HG03095 (cell line): Measurements from ENCODE around the gene FBXL7.

Experiments
- ATAC-seq: cut with Tn5 transposase; IDR thresholded peaks from one replicate; pipeline ENCODE4 v1.9.1; 2021; ENCODE audit warnings: moderate library complexity; ENCODE audit not compliant: unreplicated experiment

The FBXL7 gene

GRCh38 chr5:15702102-15702501 is 202.1 kb downstream of the FBXL7 start:
- ATAC-seq = no peak

- no peak for ATAC-seq
Measured at GRCh38 chr5:15703901-15704300, 203.9 kb downstream of the FBXL7 start.

- no peak for ATAC-seq
Measured at GRCh38 chr5:15704397-15704947, 204.5 kb downstream of the FBXL7 start.

- no peak for ATAC-seq
Measured at GRCh38 chr5:15707631-15708030, 207.7 kb downstream of the FBXL7 start.

- ATAC-seq = no peak
Measured at GRCh38 chr5:15711892-15712291, 211.9 kb downstream of the FBXL7 start.

- no peak for ATAC-seq
Measured at GRCh38 chr5:15715535-15715934, 215.6 kb downstream of the FBXL7 start.

- ATAC-seq = no peak
Measured at GRCh38 chr5:15715967-15716366, 216.0 kb downstream of the FBXL7 start.

GRCh38 chr5:15717001-15717400 is 217.0 kb downstream of the FBXL7 start:
- no peak for ATAC-seq

GRCh38 chr5:15718421-15719179 is 218.6 kb downstream of the FBXL7 start:
- no peak for ATAC-seq

- ATAC-seq = no peak
Measured at GRCh38 chr5:15719784-15720183, 219.8 kb downstream of the FBXL7 start.

GRCh38 chr5:15720515-15720914 is 220.5 kb downstream of the FBXL7 start:
- no peak for ATAC-seq

- no peak for ATAC-seq
Measured at GRCh38 chr5:15722305-15722704, 222.3 kb downstream of the FBXL7 start.

GRCh38 chr5:15727375-15727774 is 227.4 kb downstream of the FBXL7 start:
- ATAC-seq = no peak

GRCh38 chr5:15728811-15729210 is 228.8 kb downstream of the FBXL7 start:
- no peak for ATAC-seq

- ATAC-seq = no peak
Measured at GRCh38 chr5:15731699-15732098, 231.7 kb downstream of the FBXL7 start.

GRCh38 chr5:15734058-15734457 is 234.1 kb downstream of the FBXL7 start:
- ATAC-seq = no peak

- ATAC-seq = no peak
Measured at GRCh38 chr5:15737036-15737821, 237.2 kb downstream of the FBXL7 start.

- ATAC-seq = no peak
Measured at GRCh38 chr5:15737871-15738664, 238.1 kb downstream of the FBXL7 start.

GRCh38 chr5:15740383-15740782 is 240.4 kb downstream of the FBXL7 start:
- no peak for ATAC-seq

GRCh38 chr5:15741591-15741990 is 241.6 kb downstream of the FBXL7 start:
- ATAC-seq = no peak

- no peak for ATAC-seq
Measured at GRCh38 chr5:15746833-15747232, 246.9 kb downstream of the FBXL7 start.
